ENCODE results near the gene VWA8.

The VWA8 gene

DNA sequence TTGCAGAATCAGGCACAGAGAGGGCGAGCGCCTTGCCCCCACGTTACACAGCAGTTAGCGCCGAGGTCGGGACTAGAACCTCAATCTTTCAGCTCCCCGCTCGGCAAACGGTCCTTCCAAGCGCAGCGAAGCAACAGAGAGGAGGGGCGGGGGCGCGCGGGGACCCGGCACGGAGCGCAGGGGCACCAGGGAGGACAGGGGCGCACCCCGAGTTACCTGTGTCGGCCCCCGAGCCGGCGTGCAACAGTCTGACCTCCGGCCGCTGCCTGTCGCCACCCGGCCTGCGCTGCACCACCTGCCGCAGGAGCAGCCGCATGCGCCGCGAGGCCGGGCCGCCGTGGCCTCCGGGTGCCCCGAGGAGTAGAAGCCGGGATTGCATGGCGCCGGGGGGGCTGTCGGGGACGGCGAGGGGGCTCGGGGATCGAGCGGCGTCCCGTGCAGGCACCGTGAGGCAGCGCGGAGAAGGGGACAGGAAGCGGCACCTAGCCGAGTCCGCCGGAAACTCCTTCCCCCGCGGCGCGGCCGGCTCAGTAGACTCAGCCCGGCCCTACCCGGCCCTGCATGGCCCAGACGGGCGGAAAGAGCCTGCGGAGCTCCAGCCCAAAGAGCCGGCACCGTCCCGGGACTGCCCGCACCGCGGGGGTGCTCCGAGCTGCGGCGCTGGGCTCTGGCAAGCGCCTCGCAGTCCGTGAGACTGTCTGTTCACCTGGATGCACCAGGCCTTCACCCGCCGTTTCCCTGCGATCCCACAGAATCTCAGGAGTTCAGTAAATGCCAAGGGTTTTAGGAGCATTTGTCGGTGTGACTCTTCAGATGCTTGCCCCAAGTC lies at the start of gene VWA8:
VWA8 (minus strand) TSS at position 473 of the 829 bp plus-strand sequence; CDS start at position 379, 94 bp downstream.
- TF ChIP-seq, protein P1, sequence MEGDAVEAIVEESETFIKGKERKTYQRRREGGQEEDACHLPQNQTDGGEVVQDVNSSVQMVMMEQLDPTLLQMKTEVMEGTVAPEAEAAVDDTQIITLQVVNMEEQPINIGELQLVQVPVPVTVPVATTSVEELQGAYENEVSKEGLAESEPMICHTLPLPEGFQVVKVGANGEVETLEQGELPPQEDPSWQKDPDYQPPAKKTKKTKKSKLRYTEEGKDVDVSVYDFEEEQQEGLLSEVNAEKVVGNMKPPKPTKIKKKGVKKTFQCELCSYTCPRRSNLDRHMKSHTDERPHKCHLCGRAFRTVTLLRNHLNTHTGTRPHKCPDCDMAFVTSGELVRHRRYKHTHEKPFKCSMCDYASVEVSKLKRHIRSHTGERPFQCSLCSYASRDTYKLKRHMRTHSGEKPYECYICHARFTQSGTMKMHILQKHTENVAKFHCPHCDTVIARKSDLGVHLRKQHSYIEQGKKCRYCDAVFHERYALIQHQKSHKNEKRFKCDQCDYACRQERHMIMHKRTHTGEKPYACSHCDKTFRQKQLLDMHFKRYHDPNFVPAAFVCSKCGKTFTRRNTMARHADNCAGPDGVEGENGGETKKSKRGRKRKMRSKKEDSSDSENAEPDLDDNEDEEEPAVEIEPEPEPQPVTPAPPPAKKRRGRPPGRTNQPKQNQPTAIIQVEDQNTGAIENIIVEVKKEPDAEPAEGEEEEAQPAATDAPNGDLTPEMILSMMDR (IDR thresholded peaks at IDR 0.05; ENCODE audit: low read depth, low read length, missing control alignments): no peak
- DNase-seq (ENCODE audit: extremely low read depth, low read depth): peak; percentile 26
- peak within 1 kb of the TSS; percentile 81 for H3K4me3 ChIP-seq (replicated peaks; ENCODE audit: low read depth, low read length)

DNA sequence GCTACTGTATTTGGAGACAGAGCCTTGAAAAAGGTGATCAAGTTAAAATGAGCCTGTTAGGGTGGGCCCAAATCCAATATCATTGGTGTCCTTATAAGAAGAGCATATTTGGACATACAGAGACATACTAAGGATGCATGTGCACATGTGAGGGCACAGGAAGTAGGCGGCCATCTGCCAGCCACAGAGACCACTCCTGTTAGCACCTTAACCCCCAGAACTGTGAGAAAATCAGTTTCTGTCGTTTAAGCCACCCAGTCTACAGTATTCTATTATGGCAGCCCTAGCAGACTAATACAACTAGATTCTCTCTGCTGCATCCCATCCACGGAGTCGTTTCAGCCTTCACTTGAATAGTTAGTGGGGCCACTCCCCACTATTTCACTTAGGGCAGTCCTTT lies 48.1 kb upstream of the VWA8 start:
- DNase-seq (ENCODE audit: extremely low read depth, low read depth): no peak
- TF ChIP-seq, protein P1 (IDR thresholded peaks at IDR 0.05; ENCODE audit: low read depth, low read length, missing control alignments): no peak
- H3K4me3 ChIP-seq (replicated peaks; ENCODE audit: low read depth, low read length): no peak overlapping the region

- DNase-seq (ENCODE audit: extremely low read depth, low read depth): no peak
- no peak overlapping the region for H3K4me3 ChIP-seq (replicated peaks; ENCODE audit: low read depth, low read length)
- TF ChIP-seq, protein P1 (IDR thresholded peaks at IDR 0.05; ENCODE audit: low read depth, low read length, missing control alignments): no peak
Measured at GRCh38 chr13:42007844-42008243, 46.9 kb upstream of the VWA8 start.

DNA sequence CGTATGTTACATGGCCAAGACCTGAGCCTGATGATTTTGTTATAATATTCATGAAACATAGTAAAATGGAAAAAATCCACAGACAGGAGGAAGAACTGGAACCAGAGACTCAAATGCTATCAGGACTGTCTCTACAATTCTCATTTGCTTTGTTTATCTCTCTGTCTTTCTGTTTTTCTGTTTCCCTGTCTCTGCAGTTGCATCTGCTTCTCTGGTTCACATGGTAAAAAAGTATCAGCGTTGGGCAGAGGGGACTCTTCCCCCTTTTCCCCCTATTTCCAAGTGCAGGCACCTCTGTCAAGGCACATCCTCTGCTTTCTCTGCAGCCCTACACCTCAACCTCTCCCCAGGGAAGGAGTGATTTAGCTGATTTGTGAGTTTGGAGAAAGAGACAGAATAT lies 41.2 kb upstream of the VWA8 start:
- no peak for DNase-seq (ENCODE audit: extremely low read depth, low read depth)
- no peak overlapping the region for H3K4me3 ChIP-seq (replicated peaks; ENCODE audit: low read depth, low read length)
- TF ChIP-seq, protein P1 (IDR thresholded peaks at IDR 0.05; ENCODE audit: low read depth, low read length, missing control alignments): no peak

DNA sequence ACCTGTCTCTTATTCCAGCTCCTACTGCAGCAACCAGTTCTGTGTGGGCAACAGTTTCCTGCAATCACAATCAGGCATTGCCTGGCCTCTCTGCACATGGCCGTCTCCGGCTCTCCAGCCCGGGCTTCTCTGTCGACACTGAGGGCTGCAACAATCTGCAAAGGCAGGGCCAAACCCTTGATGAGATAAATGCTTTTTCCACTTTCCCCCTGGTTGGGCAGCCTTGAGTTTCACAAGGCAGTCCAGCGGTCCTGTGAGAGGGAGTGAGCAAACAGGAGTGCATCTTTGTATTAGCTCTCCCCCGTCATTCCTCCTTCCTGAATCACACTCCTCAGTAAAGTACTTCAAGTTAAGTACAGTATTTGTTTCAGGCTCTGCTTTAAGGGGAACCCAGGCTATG lies 40.7 kb upstream of the VWA8 start:
- TF ChIP-seq, protein P1 (IDR thresholded peaks at IDR 0.05; ENCODE audit: low read depth, low read length, missing control alignments): no peak
- H3K4me3 ChIP-seq (replicated peaks; ENCODE audit: low read depth, low read length): no peak overlapping the region
- peak; percentile 4 for DNase-seq (ENCODE audit: extremely low read depth, low read depth)

DNA sequence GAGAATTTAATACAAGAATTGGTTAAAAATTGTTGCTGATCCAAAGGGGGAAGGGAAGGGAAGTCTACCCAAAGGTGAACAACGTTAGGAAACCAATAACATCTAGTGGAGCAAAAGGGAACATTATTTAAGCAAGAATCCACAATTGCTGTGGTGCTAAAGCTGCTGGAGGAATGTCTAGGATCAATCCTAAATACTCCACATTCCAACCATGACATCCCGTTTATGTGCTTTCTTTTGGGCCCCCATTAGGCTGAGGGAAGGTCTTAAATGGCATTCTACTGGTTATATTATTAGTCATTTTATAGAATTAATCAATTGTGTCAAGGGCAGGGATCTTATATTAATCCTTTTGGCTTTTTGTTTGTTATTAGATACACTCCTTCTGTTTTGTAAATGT lies 39.9 kb upstream of the VWA8 start:
- TF ChIP-seq, protein P1 (IDR thresholded peaks at IDR 0.05; ENCODE audit: low read depth, low read length, missing control alignments): no peak
- no peak overlapping the region for H3K4me3 ChIP-seq (replicated peaks; ENCODE audit: low read depth, low read length)
- no peak for DNase-seq (ENCODE audit: extremely low read depth, low read depth)

Measured in HFF-Myc (cell line).